Panc1 (cell line): ENCODE results near the gene DNAH9. TPM values are rescaled to one million over a fixed set of nuclear protein-coding genes. Genes with fewer than 3 reads are reported as not detected.

Experiments
- ATAC-seq: fragments of 200-7000 bp; cut with Tn5 transposase; 2 replicates; pipeline ENCODE4 v1.9.1; 2020; ENCODE audit warnings: mild to moderate bottlenecking, moderate library complexity
- BruUV-seq: library from RNA; stranded (reverse); fragments of 400-500 nt; replicated peaks from 2 replicates; lab custom pipeline; 2021; lab: Mats Ljungman, UMichigan
- CTCF ChIA-PET: fragments of 300-600 bp; sonication (Branson Sonifier 250); formaldehyde crosslinking; loops from one replicate; lab custom pipeline; 2022; ENCODE audit warnings: antibody characterized with exemption; lab: Charles Lee
- POLR2A ChIA-PET: fragments of 300-600 bp; sonication (Branson Sonifier 250); formaldehyde crosslinking; loops from one replicate; lab custom pipeline; 2022; ENCODE audit warnings: antibody characterized with exemption; lab: Charles Lee
- DNase-seq: peaks from one replicate; pipeline ENCODE4 v3.0.0-alpha.2; 2010; ENCODE audit warnings: low read depth, low spot score
- H3K27ac ChIP-seq: 2 replicates; pipeline ENCODE4 v1.5.1; 2011; ENCODE audit warnings: mild to moderate bottlenecking, low read length, inconsistent platforms
- H3K27me3 ChIP-seq: fragments of 200-500 bp; sonication (Bioruptor generic); 2 replicates; pipeline ENCODE4 v1.6.0; 2014; ENCODE audit warnings: low read length, inconsistent platforms; ENCODE audit not compliant: control insufficient read depth, insufficient read depth
- H3K36me3 ChIP-seq: fragments of 200-500 bp; sonication (Bioruptor generic); 2 replicates; pipeline ENCODE4 v1.5.1; 2014; ENCODE audit warnings: inconsistent platforms, mild to moderate bottlenecking, low read length, moderate library complexity; ENCODE audit not compliant: control insufficient read depth, insufficient read depth
- H3K4me1 ChIP-seq: 2 replicates; pipeline ENCODE4 v1.5.1; 2011; ENCODE audit warnings: inconsistent platforms, mild to moderate bottlenecking, low read length, moderate library complexity; ENCODE audit not compliant: control insufficient read depth, insufficient read depth
- H3K4me3 ChIP-seq, 2 experiments: 2 replicates each; pipeline ENCODE4 v1.5.1; 2011 to 2012; ENCODE audit warnings: low read depth in 2 of 2, low read length in 2 of 2, mild to moderate bottlenecking in 2 of 2, inconsistent platforms in 1 of 2, moderate library complexity in 1 of 2
- H3K9me3 ChIP-seq: fragments of 200-500 bp; sonication (Bioruptor generic); 2 replicates; pipeline ENCODE4 v1.5.1; 2014; ENCODE audit warnings: low read depth, mild to moderate bottlenecking, inconsistent platforms, low read length, moderate library complexity; ENCODE audit not compliant: control insufficient read depth, insufficient read depth
- CTCF ChIP-seq: fragments of 450-650 bp; IDR thresholded peaks from 2 replicates; pipeline ENCODE4 v1.5.1; 2017; ENCODE audit warnings: mild to moderate bottlenecking
- POLR2AphosphoS5 ChIP-seq: IDR thresholded peaks from 2 replicates; pipeline ENCODE4 v1.6.1; 2012; ENCODE audit warnings: mild to moderate bottlenecking, low read depth, low read length, moderate library complexity
- REST ChIP-seq, 2 experiments: IDR thresholded peaks; 2 replicates each; pipeline ENCODE4 v1.6.1; 2011 to 2012; ENCODE audit warnings: low read depth in 2 of 2, control low read depth in 1 of 2, low read length in 1 of 2, mild to moderate bottlenecking in 1 of 2, moderate library complexity in 1 of 2; ENCODE audit not compliant: insufficient read depth in 1 of 2
- SIN3A ChIP-seq: IDR thresholded peaks from 2 replicates; pipeline ENCODE4 v1.6.1; 2012; ENCODE audit warnings: low read depth, mild to moderate bottlenecking, low read length, moderate library complexity, borderline replicate concordance; ENCODE audit not compliant: insufficient read depth
- TCF7L2 ChIP-seq: IDR thresholded peaks from 2 replicates; pipeline ENCODE4 v1.6.1; 2011; ENCODE audit warnings: mild to moderate bottlenecking, low read depth, low read length, inconsistent platforms
- in situ Hi-C: cut with HindIII; loops from 2 replicates; pipeline ENCODE4 v1.10.0; 2016; ENCODE audit warnings: low sequenced_read_pairs, low pct_unique_long_range_greater_than_20kb
- intact Hi-C: fragments of 100-400 bp; cut with micrococcal nuclease; formaldehyde crosslinking; loops from one replicate; pipeline ENCODE4 v1.10.0; 2022; ENCODE audit not compliant: unreplicated experiment
- total RNA-seq: library from RNA; stranded (reverse); gene quantifications from one replicate; pipeline ENCODE4 v1.2.1, GENCODE V29; 2021; ENCODE audit not compliant: unreplicated experiment

DNAH9 gene
- total RNA-seq, 1 experiment from 2014 or later: not detected

DNA sequence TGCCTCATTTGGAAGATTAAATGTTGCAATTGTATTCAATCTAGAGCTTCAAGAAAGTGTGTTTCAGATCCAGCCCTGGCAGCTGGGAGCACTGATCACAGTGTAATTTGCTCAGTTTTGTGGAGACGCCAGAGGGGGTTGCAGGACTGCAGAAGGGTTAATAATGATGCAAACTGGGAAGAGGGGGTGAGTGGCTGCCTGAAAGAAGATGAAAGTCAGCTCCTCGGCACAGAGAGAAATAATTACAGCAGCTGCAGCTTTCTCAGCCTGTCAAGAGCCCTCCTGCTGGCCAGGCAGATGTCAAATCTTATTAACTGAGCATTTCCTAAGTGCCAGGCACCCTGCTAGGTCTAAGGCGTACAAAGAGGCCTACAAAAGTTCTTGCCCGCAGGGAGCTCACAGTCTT, 301.3 kb downstream of the DNAH9 start:
- no peaks in the 10 kb centered on the region for H3K36me3 ChIP-seq
- no peaks in the 10 kb centered on the region for H3K27me3 ChIP-seq
- H3K27ac ChIP-seq: no peak overlapping the region
- DNase-seq (no peak), ATAC-seq (no peak)
- H3K9me3 ChIP-seq: no peaks in the 10 kb centered on the region
- POLR2A ChIA-PET: no interaction called here
- H3K4me1 ChIP-seq: no peaks in the 10 kb centered on the region
- intact Hi-C loops: no loop called here
- TF ChIP-seq CTCF (no peak), POLR2AphosphoS5 (no peak), SIN3A (no peak), TCF7L2 (no peak), REST (IDR thresholded peaks at IDR 0.05; ENCODE audit: insufficient read depth in 1 of 2, low read depth in 2 of 2, low read length in 1 of 2) (no peak)
- CTCF ChIA-PET: no interaction called here
- no TSS peak for BruUV-seq
- in situ Hi-C loops: no loop called here
- H3K4me3 ChIP-seq: no peak overlapping the region

DNA sequence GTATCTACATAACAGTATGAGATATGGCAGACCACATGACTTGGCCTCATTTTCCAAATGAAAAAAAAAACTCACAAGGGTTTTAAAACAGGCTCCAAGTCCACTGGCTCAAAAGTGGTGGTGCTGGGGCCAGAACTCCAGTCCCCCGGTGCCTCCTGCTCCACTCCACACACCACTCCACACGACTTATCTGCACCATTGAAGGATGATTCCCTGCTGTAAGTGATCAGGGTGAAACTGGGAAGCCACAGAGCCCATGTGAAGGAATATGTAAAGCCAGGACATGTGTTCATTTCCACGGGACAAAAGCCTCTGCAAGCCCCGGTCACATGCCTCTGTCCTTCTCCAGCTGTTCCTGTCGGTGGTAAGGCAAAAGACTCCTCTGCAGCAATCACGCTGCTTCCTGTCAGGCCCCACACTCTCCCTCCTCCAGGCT, 301.8 kb downstream of the DNAH9 start:
- in situ Hi-C loops: no loop called here
- BruUV-seq: no TSS peak
- POLR2A ChIA-PET: no interaction called here

More for the DNA sequence above, 301.8 kb downstream of the DNAH9 start:
- Histone ChIP-seq H3K4me1 (no peaks in the 10 kb centered on the region), H3K9me3 (no peaks in the 10 kb centered on the region), H3K36me3 (no peaks in the 10 kb centered on the region), H3K4me3 (no peak overlapping the region), H3K27me3 (no peaks in the 10 kb centered on the region), H3K27ac (no peak overlapping the region)
- TF ChIP-seq SIN3A (no peak), TCF7L2 (no peak), REST (IDR thresholded peaks at IDR 0.05; ENCODE audit: insufficient read depth in 1 of 2, low read depth in 2 of 2, low read length in 1 of 2) (no peak), POLR2AphosphoS5 (no peak), CTCF (no peak)
- intact Hi-C loops: no loop called here
- CTCF ChIA-PET: no interaction called here
- DNase-seq: no peak
- no peak for ATAC-seq
